ENCODE results near the gene ADGRG3. TPM values are rescaled to one million over a fixed set of nuclear protein-coding genes. Genes with fewer than 3 reads are reported as not detected.

The ADGRG3 gene
- total RNA-seq, 1 experiment from 2014 or later = 0.46 TPM

DNA sequence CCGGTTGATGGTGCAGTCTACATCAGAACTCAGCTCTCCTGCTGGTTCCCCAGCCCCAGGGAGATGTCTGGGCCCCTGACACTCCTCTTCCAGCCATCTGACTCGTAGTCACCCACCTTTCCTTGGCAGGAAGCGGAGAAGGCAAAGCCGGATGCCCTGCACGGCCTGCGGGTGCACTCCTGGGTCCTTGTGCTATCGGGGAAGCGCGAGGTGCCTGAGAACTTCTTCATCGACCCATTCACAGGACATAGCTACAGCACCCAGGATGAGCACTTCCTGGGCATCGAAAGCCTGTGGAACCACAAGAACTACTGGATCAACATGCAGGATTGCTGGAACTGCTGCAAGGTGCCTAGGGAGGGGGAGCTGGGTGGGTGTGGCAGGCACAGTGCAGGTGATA is 39.2 kb downstream of the ADGRG3 start:
- Histone ChIP-seq H3K9ac (ENCODE audit: extremely low read depth, insufficient read length, low read length) (no peak overlapping the region), H3K56ac (ENCODE audit: insufficient read length, low read depth, low read length) (no peak overlapping the region), H3K14ac (ENCODE audit: insufficient read depth, low read length) (no peak overlapping the region; the same call in 1 of the 2 replicates), H4K8ac (replicated peaks; ENCODE audit: insufficient read length, low read depth, low read length) (no peak overlapping the region), H2BK20ac (ENCODE audit: low read depth, low read length, poor library complexity, severe bottlenecking) (no peak overlapping the region), H3K4ac (ENCODE audit: low read depth, low read length) (no peak overlapping the region), H3K4me1 (ENCODE audit: insufficient read depth, low read length) (no peaks in the 10 kb centered on the region), H3T11ph (ENCODE audit: low read length) (no peak overlapping the region), H3K23me2 (ENCODE audit: insufficient read length, low read depth, low read length, poor library complexity, severe bottlenecking) (no peaks in the 10 kb centered on the region), H4K5ac (ENCODE audit: insufficient read length, low read depth, low read length) (no peak overlapping the region), H2BK5ac (ENCODE audit: insufficient read length, low read length) (no peak overlapping the region), H3K79me1 (ENCODE audit: insufficient read depth, low read depth, low read length, poor library complexity, severe bottlenecking) (no peaks in the 10 kb centered on the region), H2BK120ac (ENCODE audit: low read depth, low read length, poor library complexity, severe bottlenecking) (no peak overlapping the region), H3K27me3 (ENCODE audit: insufficient read depth, low read length) (no peaks in the 10 kb centered on the region), H4K20me1 (ENCODE audit: control insufficient read depth, insufficient read depth, insufficient read length) (no peaks in the 10 kb centered on the region), H2BK12ac (ENCODE audit: insufficient read length, low read depth, low read length) (no peak overlapping the region), H4K91ac (ENCODE audit: insufficient read length, low read depth, low read length) (no peak overlapping the region), H3K79me2 (ENCODE audit: insufficient read depth, low read length) (no peaks in the 10 kb centered on the region), H3K23ac (ENCODE audit: insufficient read length, low read depth, low read length) (no peak overlapping the region), H3K18ac (ENCODE audit: insufficient read length, low read depth, low read length) (no peak overlapping the region), H2AK5ac (ENCODE audit: insufficient read length, low read length) (no peak overlapping the region), H2AFZ (ENCODE audit: low read length) (no peak overlapping the region), H3K4me2 (ENCODE audit: insufficient read depth, insufficient read length, low read length) (no peak overlapping the region), H3K9me3 (ENCODE audit: control insufficient read depth, low read depth, low read length) (no peaks in the 10 kb centered on the region), H2BK15ac (ENCODE audit: low read depth, low read length) (no peak overlapping the region), H3K27ac (ENCODE audit: insufficient read length, low read depth, low read length) (no peak overlapping the region)
- peaks cover 0 to 16% of the 10 kb centered on the region in 2 experiments; a peak in 2 of 5 replicates for H3K9me3 Mint-ChIP-seq
- no peak overlapping the region for H3K27ac Mint-ChIP-seq
- H3K4me1 Mint-ChIP-seq = peaks cover 6% of the 10 kb centered on the region in 2 experiments
- DNase-seq = no peak
- no CpG with 5 or more reads among the region's 11 CpGs for WGBS (ENCODE audit: extremely low coverage, insufficient read length, low lambda C conversion rate)
- peaks cover 31% of the 10 kb centered on the region for H3K27me3 Mint-ChIP-seq (ENCODE audit: low read depth)
- no peaks in the 10 kb centered on the region; a peak in 1 of 7 replicates for H3K36me3 Mint-ChIP-seq (ENCODE audit: insufficient read depth in 1 of 3, low read depth in 3 of 3)
- TF ChIP-seq, protein P1, sequence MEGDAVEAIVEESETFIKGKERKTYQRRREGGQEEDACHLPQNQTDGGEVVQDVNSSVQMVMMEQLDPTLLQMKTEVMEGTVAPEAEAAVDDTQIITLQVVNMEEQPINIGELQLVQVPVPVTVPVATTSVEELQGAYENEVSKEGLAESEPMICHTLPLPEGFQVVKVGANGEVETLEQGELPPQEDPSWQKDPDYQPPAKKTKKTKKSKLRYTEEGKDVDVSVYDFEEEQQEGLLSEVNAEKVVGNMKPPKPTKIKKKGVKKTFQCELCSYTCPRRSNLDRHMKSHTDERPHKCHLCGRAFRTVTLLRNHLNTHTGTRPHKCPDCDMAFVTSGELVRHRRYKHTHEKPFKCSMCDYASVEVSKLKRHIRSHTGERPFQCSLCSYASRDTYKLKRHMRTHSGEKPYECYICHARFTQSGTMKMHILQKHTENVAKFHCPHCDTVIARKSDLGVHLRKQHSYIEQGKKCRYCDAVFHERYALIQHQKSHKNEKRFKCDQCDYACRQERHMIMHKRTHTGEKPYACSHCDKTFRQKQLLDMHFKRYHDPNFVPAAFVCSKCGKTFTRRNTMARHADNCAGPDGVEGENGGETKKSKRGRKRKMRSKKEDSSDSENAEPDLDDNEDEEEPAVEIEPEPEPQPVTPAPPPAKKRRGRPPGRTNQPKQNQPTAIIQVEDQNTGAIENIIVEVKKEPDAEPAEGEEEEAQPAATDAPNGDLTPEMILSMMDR (conservative IDR thresholded peaks at IDR 0.05) = no peak
- H3K4me3 Mint-ChIP-seq = no peak overlapping the region
